Adrenal gland (tissue), 12 donors: ENCODE data around the gene PLXNA2. TPM values are rescaled to one million over a fixed set of nuclear protein-coding genes. Genes with fewer than 3 reads are reported as not detected.

Experiments used
- DNase-seq, 7 donors: peaks; one replicate each; pipeline ENCODE4 v3.0.0-alpha.2; 2019 to 2020
- H3K27ac ChIP-seq, 5 donors: fragments of 200-600 bp; sonication (generic) in 4 of 5; 1 replicate in 3 of 5; 2 replicates in 2 of 5; pipeline versions ENCODE4 v1.5.1 to v1.8.0; 2016 to 2020; ENCODE audit warnings: mild to moderate bottlenecking in 1 of 5
- H3K27me3 ChIP-seq: fragments of 200-600 bp; 2 replicates; pipeline ENCODE4 v1.8.0; 2021
- H3K36me3 ChIP-seq, 2 donors: fragments of 200-600 bp; replicated peaks in 1 of 2; 1 replicate in 1 of 2; 2 replicates in 1 of 2; pipeline versions ENCODE4 v1.5.1 to v1.8.0; 2018 to 2022
- H3K4me1 ChIP-seq, 2 donors: fragments of 200-600 bp; replicated peaks in 1 of 2; 1 replicate in 1 of 2; 2 replicates in 1 of 2; pipeline versions ENCODE4 v1.5.1 to v1.8.0; 2018 to 2021
- H3K4me3 ChIP-seq, 4 donors: fragments of 200-600 bp; sonication (generic) in 3 of 4; one replicate each; pipeline ENCODE4 v1.5.1; 2016 to 2018
- H3K9me3 ChIP-seq, 3 donors: fragments of 200-600 bp; sonication (generic) in 1 of 3; replicated peaks in 1 of 3; 1 replicate in 2 of 3; 2 replicates in 1 of 3; pipeline versions ENCODE4 v1.5.1 to v1.8.0; 2016 to 2021
- CTCF ChIP-seq, 6 experiments: fragments of 450-650 bp in 4 of 6; fragments of 200-600 bp in 2 of 6; sonication (generic) in 1 of 6; IDR thresholded peaks; 1 replicate in 5 of 6; 2 replicates in 1 of 6; pipeline versions ENCODE4 v1.5.1 to v1.8.0; 2016 to 2021; ENCODE audit warnings: antibody characterized with exemption in 6 of 6, mild to moderate bottlenecking in 2 of 6, moderate library complexity in 1 of 6
- POLR2A ChIP-seq, 2 donors: fragments of 450-650 bp; IDR thresholded peaks; one replicate each; pipeline ENCODE4 v1.6.1; 2017; ENCODE audit warnings: antibody characterized with exemption in 2 of 2, mild to moderate bottlenecking in 2 of 2, moderate library complexity in 1 of 2
- WGBS, 4 donors: extraction: QIAGEN DNeasy Blood & Tissue Kit in 2 of 4; methylation state at CpG; one replicate each; pipeline versions ENCODE4 v1.1.5 to v1.1.7; 2013 to 2017; 5-methylcytosine and 5-hydroxymethylcytosine counted together
- intact Hi-C, 2 donors: fragments of 100-400 bp; cut with DNase I; formaldehyde crosslinking; loops; one replicate each; pipeline versions ENCODE4 v1.14.1 to v1.15.0; 2022 to 2023
- polyA plus RNA-seq, 3 donors: library from polyadenylated mRNA; stranded (reverse); fragments of 200-250 nt in 2 of 3; fragments of 350-450 nt in 1 of 3; fragmentation: Illumina TruSeq in 1 of 3; extraction: RNeasy Lipid Tissue Mini Kit (QIAGEN cat#74804) in 1 of 3; gene quantifications; one replicate each; pipeline ENCODE4 v1.2.3, GENCODE V29; 2013 to 2014
- total RNA-seq, 9 donors: library from RNA; depleted of rRNA in 4 of 9; stranded (reverse); fragments of >200 nt in 4 of 9; fragments of 120-200 nt in 1 of 9; fragmentation: NEBNext Ultra II Directional in 1 of 9; extraction: Animal tissue kit (Norgen Biotek cat#: 25700) in 1 of 9; gene quantifications; one replicate each; pipeline versions ENCODE4 v1.1.0 to v1.2.4, GENCODE V29; 2013 to 2023
- donor health status: healthy with polysubstance abuse.
- donor health status: Bipolar disorder and iron deficiency.
- donor health status: DM: yes; HTN: yes; CAD: no.
- donor health status: DM: no; HTN: no; CAD: no.
- donor health status: DM: no; HTN: no; CAD: no.
- donor health status: DM: yes; HTN: yes; CAD: no.

PLXNA2 gene
- total and polyA plus RNA-seq, 12 donors = 2.7 to 9.4 (median 4.5) TPM

- no peaks in the 10 kb centered on the region for H3K36me3 ChIP-seq
- H3K4me1 ChIP-seq = no peaks in the 10 kb centered on the region
- WGBS, 4 donors = 66 to 82% (median 77%) methylated on average over 9 to 10 of the region's 10 CpGs
- TF ChIP-seq POLR2A (IDR thresholded peaks at IDR 0.05) (no peak), CTCF (IDR thresholded peaks at IDR 0.05) (no peak)
- intact Hi-C loops = no loop called here
- H3K27me3 ChIP-seq = no peaks in the 10 kb centered on the region
- no peak overlapping the region for H3K4me3 ChIP-seq
- H3K9me3 ChIP-seq = no peaks in the 10 kb centered on the region
- H3K27ac ChIP-seq = no peak overlapping the region
- DNase-seq = no peak
These were observed 116.2 kb downstream of the PLXNA2 start for GRCh38 chr1:208127792-208128529.

GRCh38 chr1:208127284-208127683 is 116.9 kb downstream of the PLXNA2 start:
- Histone ChIP-seq H3K36me3 (no peaks in the 10 kb centered on the region), H3K27me3 (no peaks in the 10 kb centered on the region), H3K4me3 (no peak overlapping the region), H3K27ac (no peak overlapping the region), H3K9me3 (no peaks in the 10 kb centered on the region), H3K4me1 (no peaks in the 10 kb centered on the region)
- intact Hi-C loops = no loop called here
- WGBS, 4 donors = 75 to 89% (median 86%) methylated on average over 2 of the region's 2 CpGs
- TF ChIP-seq POLR2A (IDR thresholded peaks at IDR 0.05) = no peak
- no peak for DNase-seq

- intact Hi-C loops = no loop called here
- no peak overlapping the region for H3K4me3 ChIP-seq
- no peaks in the 10 kb centered on the region for H3K4me1 ChIP-seq
- WGBS, 4 donors = 75 to 85% (median 80%) methylated on average over 2 of the region's 2 CpGs
- no peaks in the 10 kb centered on the region for H3K9me3 ChIP-seq
- no peak for DNase-seq
- no peaks in the 10 kb centered on the region for H3K36me3 ChIP-seq
- no peak for TF ChIP-seq CTCF (IDR thresholded peaks at IDR 0.05)
- no peak for TF ChIP-seq POLR2A (IDR thresholded peaks at IDR 0.05)
- no peaks in the 10 kb centered on the region for H3K27me3 ChIP-seq
- H3K27ac ChIP-seq = no peak overlapping the region
These were observed 118.1 kb downstream of the PLXNA2 start for GRCh38 chr1:208126108-208126507.

- no peak for TF ChIP-seq CTCF (IDR thresholded peaks at IDR 0.05)
- no peak for TF ChIP-seq POLR2A (IDR thresholded peaks at IDR 0.05)
These were observed 121.4 kb downstream of the PLXNA2 start for GRCh38 chr1:208122612-208123358.

More at GRCh38 chr1:208122612-208123358, 121.4 kb downstream of the PLXNA2 start:
- no peak for DNase-seq
- Histone ChIP-seq H3K27ac (no peak overlapping the region), H3K36me3 (no peaks in the 10 kb centered on the region), H3K4me3 (no peak overlapping the region), H3K9me3 (no peaks in the 10 kb centered on the region), H3K27me3 (no peaks in the 10 kb centered on the region), H3K4me1 (no peaks in the 10 kb centered on the region)
- WGBS, 4 donors = 91 to 97% (median 93%) methylated on average over 4 of the region's 4 CpGs
- intact Hi-C loops = no loop called here
